ENCODE measurements around the gene TCERG1.

DNA sequence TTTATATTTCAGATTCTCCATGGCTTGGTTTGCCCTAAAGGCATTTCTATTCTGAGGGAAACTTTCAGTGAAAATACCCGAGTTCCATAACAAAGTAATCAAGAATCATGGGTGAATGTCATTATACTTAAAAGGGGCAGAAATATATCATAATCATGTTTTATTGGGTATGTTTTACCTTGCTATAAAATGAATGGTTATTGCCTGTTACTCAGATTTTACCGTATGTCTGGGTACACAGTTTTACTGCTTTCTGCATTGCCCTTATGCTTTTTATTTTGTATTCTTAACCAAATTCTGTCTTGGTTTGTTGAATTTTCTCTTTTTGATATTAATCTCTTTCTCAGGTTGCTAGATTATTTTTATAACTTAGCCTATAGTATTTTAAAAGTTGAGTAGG, 66.3 kb downstream of the TCERG1 start:
- TF ChIP-seq L3MBTL2 (conservative IDR thresholded peaks at IDR 0.05) (no peak), BHLHE40 (IDR thresholded peaks at IDR 0.05; ENCODE audit: borderline replicate concordance) (no peak), ARNT (IDR thresholded peaks at IDR 0.05) (no peak), SP1 (IDR thresholded peaks at IDR 0.05) (no peak)
